Mucosa of rectum (tissue), 2 donors: ENCODE measurements around the gene QDPR.
"Not testable (repeated sequence)": the region's sequence is repeated elsewhere in the genome, so short reads cannot be mapped to it uniquely, and the experiment has no call there.

Experiments
- H3K27ac ChIP-seq, 2 donors: one replicate each; pipeline ENCODE4 v1.7.0; 2013; ENCODE audit warnings: inconsistent platforms in 2 of 2, low read depth in 2 of 2, low read length in 2 of 2
- H3K27me3 ChIP-seq, 2 donors: one replicate each; pipeline ENCODE4 v1.7.0; 2013; ENCODE audit warnings: low read length in 2 of 2; ENCODE audit not compliant: control insufficient read depth in 2 of 2, insufficient read depth in 2 of 2
- H3K36me3 ChIP-seq, 2 donors: one replicate each; pipeline ENCODE4 v1.7.0; 2013; ENCODE audit warnings: low read length in 2 of 2; ENCODE audit not compliant: control insufficient read depth in 2 of 2, insufficient read depth in 2 of 2
- H3K4me1 ChIP-seq, 2 donors: one replicate each; pipeline ENCODE4 v1.7.0; 2013; ENCODE audit warnings: low read length in 2 of 2, mild to moderate bottlenecking in 1 of 2; ENCODE audit not compliant: control insufficient read depth in 2 of 2, insufficient read depth in 2 of 2
- H3K4me3 ChIP-seq, 2 donors: one replicate each; pipeline ENCODE4 v1.7.0; 2013; ENCODE audit warnings: low read length in 2 of 2
- H3K9ac ChIP-seq, 2 donors: one replicate each; pipeline ENCODE4 v1.7.0; 2013; ENCODE audit warnings: low read length in 2 of 2, low read depth in 1 of 2, mild to moderate bottlenecking in 1 of 2
- H3K9me3 ChIP-seq, 2 donors: one replicate each; pipeline ENCODE4 v1.7.0; 2013; ENCODE audit warnings: low read length in 2 of 2; ENCODE audit not compliant: control insufficient read depth in 2 of 2
- donor health status: healthy.
- donor health status: Normal muscosa, but diverticular disease.

QDPR gene

DNA sequence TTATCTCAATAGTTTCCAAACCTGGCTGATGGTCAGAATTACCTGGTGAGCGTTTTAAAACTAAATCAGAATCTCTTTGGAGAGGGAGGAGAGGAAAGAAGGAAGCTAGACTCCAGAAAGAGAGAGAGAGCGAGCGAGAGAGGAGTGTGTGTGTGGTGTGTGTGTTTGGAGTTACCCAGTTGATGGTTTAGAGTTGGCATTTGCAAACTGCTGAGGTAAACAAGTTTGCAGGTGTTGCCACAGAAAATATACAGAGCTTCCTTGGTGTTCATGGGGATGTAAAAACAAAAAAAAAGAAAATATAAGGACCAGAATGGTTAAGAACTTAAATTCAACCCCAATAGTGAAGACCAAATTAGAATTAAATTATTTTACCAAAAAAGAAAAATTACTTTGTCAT is 38.7 kb upstream of the QDPR start:
- Histone ChIP-seq H3K4me3 (no peak overlapping the region), H3K27me3 (no peaks in the 10 kb centered on the region)

DNA sequence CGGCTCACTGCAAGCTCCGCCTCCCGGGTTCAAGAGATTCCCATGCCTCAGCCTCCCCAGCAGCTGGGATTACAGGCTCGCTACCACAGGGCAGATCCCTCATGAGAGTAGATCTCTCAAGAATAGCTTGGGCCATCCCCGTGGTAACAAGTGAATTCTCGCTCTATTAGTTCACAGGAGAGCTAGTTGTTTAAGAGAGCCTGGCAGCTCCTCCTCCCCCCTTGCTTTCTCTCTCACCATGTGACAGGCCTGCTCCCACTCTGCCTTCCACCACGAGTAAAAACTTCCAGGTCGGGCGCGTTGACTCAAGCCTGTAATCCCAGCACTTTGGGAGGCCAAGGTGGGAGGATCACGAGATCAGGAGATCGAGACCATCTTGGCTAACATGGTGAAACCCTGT is 34.8 kb upstream of the QDPR start:
- H3K36me3 ChIP-seq, result no peaks in the 10 kb centered on the region
- H3K9me3 ChIP-seq, result no peaks in the 10 kb centered on the region
- no peak overlapping the region for H3K27ac ChIP-seq
- H3K4me3 ChIP-seq, result no peak overlapping the region
- no peaks in the 10 kb centered on the region for H3K27me3 ChIP-seq
- peaks cover 0 to 2% of the 10 kb centered on the region in 2 donors for H3K4me1 ChIP-seq
- no peak overlapping the region for H3K9ac ChIP-seq

More for the DNA sequence above, 38.7 kb upstream of the QDPR start:
- no peaks in the 10 kb centered on the region for H3K4me1 ChIP-seq
- H3K9me3 ChIP-seq, result no peaks in the 10 kb centered on the region
- no peak overlapping the region for H3K27ac ChIP-seq
- H3K9ac ChIP-seq, result no peak overlapping the region
- no peaks in the 10 kb centered on the region for H3K36me3 ChIP-seq

GRCh38 chr4:17546222-17546621 is 34.3 kb upstream of the QDPR start:
- peaks cover 0 to 2% of the 10 kb centered on the region in 2 donors for H3K4me1 ChIP-seq
- H3K9ac ChIP-seq, result no peak overlapping the region
- H3K27ac ChIP-seq, result no peak overlapping the region
- H3K9me3 ChIP-seq, result no peaks in the 10 kb centered on the region
- H3K36me3 ChIP-seq, result no peaks in the 10 kb centered on the region
- no peak overlapping the region for H3K4me3 ChIP-seq
- no peaks in the 10 kb centered on the region for H3K27me3 ChIP-seq

GRCh38 chr4:17545374-17546140 is 33.7 kb upstream of the QDPR start:
- no peaks in the 10 kb centered on the region for H3K27me3 ChIP-seq
- H3K27ac ChIP-seq, result no peak overlapping the region
- H3K9me3 ChIP-seq, result no peaks in the 10 kb centered on the region
- H3K4me1 ChIP-seq, result peaks cover 0 to 2% of the 10 kb centered on the region in 2 donors
- no peak overlapping the region for H3K9ac ChIP-seq
- H3K36me3 ChIP-seq, result no peaks in the 10 kb centered on the region
- no peak overlapping the region for H3K4me3 ChIP-seq

GRCh38 chr4:17544831-17545234 is 32.9 kb upstream of the QDPR start:
- Histone ChIP-seq H3K9ac (no peak overlapping the region), H3K4me3 (no peak overlapping the region), H3K9me3 (no peaks in the 10 kb centered on the region), H3K27ac (no peak overlapping the region), H3K4me1 (peaks cover 0 to 2% of the 10 kb centered on the region in 2 donors), H3K27me3 (no peaks in the 10 kb centered on the region), H3K36me3 (no peaks in the 10 kb centered on the region)

DNA sequence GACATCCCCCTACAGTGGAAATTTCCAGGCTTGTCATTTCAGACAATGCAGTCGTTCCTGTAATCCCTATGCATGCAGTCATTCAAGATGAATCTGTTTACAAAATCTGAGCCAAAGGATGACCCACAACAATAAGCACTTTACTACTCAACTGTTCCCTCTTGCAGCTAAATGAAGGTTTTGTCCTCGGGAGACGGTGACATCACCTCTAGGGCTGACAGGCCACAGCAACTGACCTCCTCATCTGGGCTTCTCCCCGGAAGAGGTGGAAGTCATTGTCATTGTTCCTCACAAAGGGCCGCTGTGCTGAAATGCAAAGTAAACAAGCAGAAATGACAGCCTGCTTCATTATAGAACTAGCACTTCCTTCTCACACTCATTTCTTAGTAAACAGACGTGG is 32.3 kb upstream of the QDPR start:
- Histone ChIP-seq H3K36me3 (no peaks in the 10 kb centered on the region), H3K4me3 (no peak overlapping the region), H3K9me3 (no peaks in the 10 kb centered on the region), H3K27ac (no peak overlapping the region), H3K4me1 (peaks cover 0 to 2% of the 10 kb centered on the region in 2 donors), H3K27me3 (no peaks in the 10 kb centered on the region), H3K9ac (no peak overlapping the region)

GRCh38 chr4:17537060-17537459 is 25.2 kb upstream of the QDPR start:
- not testable (repeated sequence) for H3K9me3 ChIP-seq, H3K9ac ChIP-seq, H3K4me3 ChIP-seq, H3K27ac ChIP-seq, H3K36me3 ChIP-seq, H3K27me3 ChIP-seq, H3K4me1 ChIP-seq

DNA sequence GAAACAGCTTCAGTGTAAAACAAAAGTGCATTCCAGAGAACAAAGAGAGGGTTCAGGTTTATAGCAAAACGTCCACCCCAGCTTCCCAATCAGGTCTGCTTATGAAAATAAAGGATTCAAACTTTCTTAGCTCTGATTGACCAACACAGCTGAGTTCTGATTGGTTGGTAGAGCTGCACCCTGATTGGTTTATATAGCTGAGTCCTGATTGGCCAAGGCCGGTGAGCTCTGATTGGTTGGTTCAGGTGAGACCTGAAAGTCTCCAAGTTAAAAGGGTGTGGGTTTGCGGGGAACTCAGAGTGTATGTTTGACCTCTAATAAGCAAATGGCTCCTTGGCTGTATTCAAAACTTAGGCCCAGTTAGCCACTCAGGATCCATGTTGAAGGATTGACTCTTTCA is 24.0 kb upstream of the QDPR start:
- Histone ChIP-seq H3K36me3 (no peaks in the 10 kb centered on the region), H3K9ac (no peak overlapping the region), H3K27me3 (no peaks in the 10 kb centered on the region), H3K27ac (no peak overlapping the region), H3K4me3 (no peak overlapping the region), H3K4me1 (no peaks in the 10 kb centered on the region), H3K9me3 (no peaks in the 10 kb centered on the region)

DNA sequence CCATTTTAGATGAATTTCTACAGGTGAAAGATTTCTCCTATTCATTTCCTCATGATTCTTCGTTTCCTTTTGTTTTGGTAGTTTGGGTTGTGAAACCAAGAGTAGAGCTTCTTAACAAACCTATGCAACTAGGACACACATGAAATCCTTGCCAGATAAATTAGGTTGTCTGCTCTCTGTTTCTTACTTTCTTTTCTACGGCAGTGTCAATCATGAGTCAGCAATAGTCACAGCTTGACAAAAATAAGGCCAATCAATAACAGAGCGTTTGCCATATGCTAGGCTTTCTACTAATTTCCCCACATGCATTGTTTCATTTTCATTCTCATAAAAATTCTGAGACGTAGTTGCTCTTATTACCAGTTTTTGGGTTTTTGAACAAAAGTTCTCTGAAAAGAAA is 23.4 kb upstream of the QDPR start:
- no peaks in the 10 kb centered on the region for H3K36me3 ChIP-seq
- H3K4me3 ChIP-seq, result no peak overlapping the region
- H3K9me3 ChIP-seq, result no peaks in the 10 kb centered on the region
- no peak overlapping the region for H3K9ac ChIP-seq
- H3K4me1 ChIP-seq, result no peaks in the 10 kb centered on the region
- H3K27me3 ChIP-seq, result no peaks in the 10 kb centered on the region
- no peak overlapping the region for H3K27ac ChIP-seq

DNA sequence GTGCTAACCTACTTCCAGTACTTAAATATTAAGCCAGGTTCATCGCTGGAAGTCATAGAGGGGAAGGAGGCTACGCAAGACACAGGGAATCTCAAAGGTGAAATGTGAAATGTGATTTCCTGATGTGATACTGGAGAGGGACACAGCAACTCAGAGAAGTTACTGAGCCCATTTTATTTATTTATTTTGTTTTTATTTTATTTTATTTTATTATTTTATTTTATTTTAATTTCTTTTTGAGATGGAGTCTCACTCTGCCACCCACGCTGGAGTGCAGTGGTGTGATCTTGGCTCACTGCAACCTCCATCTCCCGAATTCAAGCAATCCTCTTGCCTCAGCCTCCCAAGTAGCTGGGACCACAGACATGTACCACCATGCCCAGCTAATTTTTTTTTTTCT is 22.8 kb upstream of the QDPR start:
- Histone ChIP-seq H3K9me3 (no peaks in the 10 kb centered on the region), H3K27ac (no peak overlapping the region), H3K27me3 (no peaks in the 10 kb centered on the region), H3K9ac (no peak overlapping the region), H3K4me3 (no peak overlapping the region), H3K36me3 (no peaks in the 10 kb centered on the region), H3K4me1 (no peaks in the 10 kb centered on the region)
